Right lobe of liver (tissue), 6 donors: ENCODE results near the gene CYP26A1. TPM values are rescaled to one million over a fixed set of nuclear protein-coding genes. Genes with fewer than 3 reads are reported as not detected.

Source experiments
- ATAC-seq, 4 donors: fragments of 200-7000 bp; cut with Tn5 transposase; one replicate each; pipeline ENCODE4 v1.9.1; 2020; ENCODE audit warnings: mild to moderate bottlenecking in 4 of 4, moderate library complexity in 4 of 4
- DNase-seq, 3 donors: peaks; one replicate each; pipeline ENCODE4 v3.0.0-alpha.2; 2020
- H3K27ac ChIP-seq, 3 donors: fragments of 200-600 bp; one replicate each; pipeline ENCODE4 v1.8.0; 2022
- H3K27me3 ChIP-seq, 2 donors: fragments of 200-600 bp; one replicate each; pipeline ENCODE4 v1.8.0; 2022
- H3K36me3 ChIP-seq, 4 donors: fragments of 200-600 bp; sonication (generic) in 1 of 4; one replicate each; pipeline versions ENCODE4 v1.5.1 to v1.8.0; 2017 to 2022; ENCODE audit warnings: control low read depth in 1 of 4
- H3K4me1 ChIP-seq, 4 donors: fragments of 200-600 bp; sonication (generic) in 1 of 4; one replicate each; pipeline versions ENCODE4 v1.5.1 to v1.8.0; 2017 to 2022; ENCODE audit warnings: control low read depth in 1 of 4
- H3K4me3 ChIP-seq, 3 donors: fragments of 200-600 bp; one replicate each; pipeline ENCODE4 v1.8.0; 2022
- H3K9me3 ChIP-seq, 4 donors: fragments of 200-600 bp; sonication (generic) in 1 of 4; one replicate each; pipeline versions ENCODE4 v1.5.1 to v1.8.0; 2017 to 2022; ENCODE audit warnings: control low read depth in 1 of 4
- CTCF ChIP-seq, 4 donors: fragments of 200-600 bp in 3 of 4; fragments of 450-650 bp in 1 of 4; IDR thresholded peaks; one replicate each; pipeline versions ENCODE4 v1.5.1 to v1.8.0; 2016 to 2022; ENCODE audit warnings: antibody characterized with exemption in 4 of 4, mild to moderate bottlenecking in 2 of 4
- POLR2A ChIP-seq: fragments of 450-650 bp; IDR thresholded peaks from one replicate; pipeline ENCODE4 v1.6.1; 2017; ENCODE audit warnings: antibody characterized with exemption, mild to moderate bottlenecking
- WGBS: methylation state at CpG from one replicate; pipeline ENCODE4 v1.1.6; 2018; ENCODE audit warnings: low coverage, low lambda C conversion rate; ENCODE audit not compliant: insufficient coverage; ENCODE audit errors: missing lambda C conversion rate; 5-methylcytosine and 5-hydroxymethylcytosine counted together
- intact Hi-C, 2 donors: fragments of 100-400 bp; cut with DNase I; formaldehyde crosslinking; loops; one replicate each; pipeline versions ENCODE4 v1.11.2 to v1.14.1; 2022
- total RNA-seq, 6 experiments: library from RNA; depleted of rRNA in 2 of 6; stranded (reverse); fragments of >200 nt in 2 of 6; fragmentation: NEBNext Ultra II Directional in 3 of 6; extraction: Animal tissue kit (Norgen Biotek cat#: 25700) in 3 of 6; gene quantifications; one replicate each; pipeline versions ENCODE4 v1.1.0 to v1.2.4, GENCODE V29; 2016 to 2023
- donor health status: DM: no; HTN: yes; CAD: no.
- donor health status: DM: no; HTN: no; CAD: no.
- donor health status: DM: no; HTN: no; CAD: no.
- donor health status: DM: no; HTN: yes; CAD: no.
- donor health status: DM: no; HTN: yes; CAD: no.

The CYP26A1 gene
- total RNA-seq, 6 experiments from 2014 or later: 0.95 to 53.1 (median 12.6) TPM; not detected in 2

- Histone ChIP-seq H3K36me3 (no peaks in the 10 kb centered on the region), H3K27ac (peak overlapping the region in 1 of 3 donors; percentile 41), H3K9me3 (no peaks in the 10 kb centered on the region), H3K4me3 (no peak overlapping the region), H3K27me3 (no peaks in the 10 kb centered on the region), H3K4me1 (peaks cover 0 to 47% (median 14%) of the 10 kb centered on the region in 4 donors)
- peak; percentile 71 to 74 (median 72) for ATAC-seq
- WGBS: 45% methylated on average over 14 of the region's 22 CpGs
- intact Hi-C loops: loop anchor here in 1 of 2 donors (10.0 kb wide), 2 partner anchors 204 to 264 kb away; no protein-coding TSS in a partner anchor
- TF ChIP-seq POLR2A (no peak), CTCF (IDR thresholded peaks at IDR 0.05) (peak; percentile 80 to 88 (median 81))
- peak; percentile 48 to 75 (median 67) for DNase-seq
These were observed 6.8 kb downstream of the CYP26A1 start for GRCh38 chr10:93080350-93081046.

- intact Hi-C loops: loop anchor here in 1 of 2 donors (10.0 kb wide), 2 partner anchors 203 to 263 kb away; no protein-coding TSS in a partner anchor
- no peak for DNase-seq
- no peaks in the 10 kb centered on the region for H3K36me3 ChIP-seq
- peaks cover 0 to 40% (median 14%) of the 10 kb centered on the region in 4 donors for H3K4me1 ChIP-seq
- no peak overlapping the region for H3K4me3 ChIP-seq
- no peak for ATAC-seq
- no peak overlapping the region for H3K27ac ChIP-seq
- TF ChIP-seq POLR2A (no peak), CTCF (IDR thresholded peaks at IDR 0.05) (no peak)
- H3K9me3 ChIP-seq: no peaks in the 10 kb centered on the region
- H3K27me3 ChIP-seq: no peaks in the 10 kb centered on the region
- 17% methylated on average over 1 of the region's 3 CpGs for WGBS
These were observed 7.6 kb downstream of the CYP26A1 start for GRCh38 chr10:93081318-93081717.

GRCh38 chr10:93081834-93082233 lies 8.1 kb downstream of the CYP26A1 start:
- 64% methylated on average over 9 of the region's 10 CpGs for WGBS
- H3K4me1 ChIP-seq: peaks cover 0 to 35% (median 14%) of the 10 kb centered on the region in 4 donors
- DNase-seq (no peak), ATAC-seq (no peak)
- H3K4me3 ChIP-seq: no peak overlapping the region
- no peak for TF ChIP-seq CTCF (IDR thresholded peaks at IDR 0.05)
- no peak for TF ChIP-seq POLR2A
- no peak overlapping the region for H3K27ac ChIP-seq
- H3K27me3 ChIP-seq: no peaks in the 10 kb centered on the region
- H3K36me3 ChIP-seq: no peaks in the 10 kb centered on the region
- intact Hi-C loops: loop anchor here in 1 of 2 donors (10.0 kb wide), 2 partner anchors 203 to 263 kb away; no protein-coding TSS in a partner anchor
- no peaks in the 10 kb centered on the region for H3K9me3 ChIP-seq

GRCh38 chr10:93083743-93084539 lies 10.2 kb downstream of the CYP26A1 start:
- WGBS: 83% methylated on average over 6 of the region's 7 CpGs
- H3K4me3 ChIP-seq: no peak overlapping the region
- no peaks in the 10 kb centered on the region for H3K9me3 ChIP-seq
- no peak for DNase-seq
- ATAC-seq: no peak
- H3K4me1 ChIP-seq: peaks cover 0 to 17% (median 6%) of the 10 kb centered on the region in 4 donors
- intact Hi-C loops: loop anchor here in 1 of 2 donors (10.0 kb wide), 2 partner anchors 201 to 261 kb away; no protein-coding TSS in a partner anchor
- no peak for TF ChIP-seq CTCF (IDR thresholded peaks at IDR 0.05)
- TF ChIP-seq POLR2A: no peak
- no peaks in the 10 kb centered on the region for H3K27me3 ChIP-seq
- no peaks in the 10 kb centered on the region for H3K36me3 ChIP-seq
- H3K27ac ChIP-seq: no peak overlapping the region
